Aorta (tissue), 5 donors: Measurements from ENCODE around the gene CCL14. TPM values are rescaled to one million over a fixed set of nuclear protein-coding genes. Genes with fewer than 3 reads are reported as not detected.

ENCODE experiments used
- ATAC-seq: fragments of 200-7000 bp; cut with Tn5 transposase; one replicate; pipeline ENCODE4 v1.9.1; 2022; ENCODE audit warnings: moderate library complexity; ENCODE audit not compliant: low FRiP score
- DNase-seq, 2 donors: peaks; one replicate each; pipeline ENCODE4 v3.0.0-alpha.2; 2020
- H3K27ac ChIP-seq, 2 donors: one replicate each; pipeline ENCODE4 v1.5.1; 2013; ENCODE audit warnings: low read length in 2 of 2, mild to moderate bottlenecking in 2 of 2, moderate library complexity in 2 of 2, control low read depth in 1 of 2, inconsistent platforms in 1 of 2, low read depth in 1 of 2
- H3K27me3 ChIP-seq, 2 donors: one replicate each; pipeline ENCODE4 v1.6.1; 2013; ENCODE audit warnings: control low read depth in 1 of 2, low read length in 1 of 2, mild to moderate bottlenecking in 1 of 2, moderate library complexity in 1 of 2; ENCODE audit not compliant: insufficient read depth in 2 of 2, control insufficient read depth in 1 of 2
- H3K36me3 ChIP-seq, 2 donors: one replicate each; pipeline ENCODE4 v1.6.1; 2013; ENCODE audit warnings: control low read depth in 1 of 2, low read length in 1 of 2, mild to moderate bottlenecking in 1 of 2; ENCODE audit not compliant: insufficient read depth in 2 of 2, control insufficient read depth in 1 of 2
- H3K4me1 ChIP-seq, 2 donors: one replicate each; pipeline ENCODE4 v1.6.1; 2013; ENCODE audit warnings: low read length in 2 of 2, control low read depth in 1 of 2, mild to moderate bottlenecking in 1 of 2, moderate library complexity in 1 of 2; ENCODE audit not compliant: insufficient read depth in 2 of 2, control insufficient read depth in 1 of 2
- H3K4me3 ChIP-seq, 2 donors: one replicate each; pipeline ENCODE4 v1.5.1; 2013; ENCODE audit warnings: low read length in 2 of 2, control low read depth in 1 of 2, mild to moderate bottlenecking in 1 of 2
- H3K9me3 ChIP-seq: one replicate; pipeline ENCODE4 v1.6.1; 2013; ENCODE audit warnings: mild to moderate bottlenecking, low read length; ENCODE audit not compliant: control insufficient read depth
- WGBS, 2 donors: extraction: QIAGEN DNeasy Blood & Tissue Kit; methylation state at CpG; one replicate each; pipeline ENCODE4 v1.1.7; 2013; 5-methylcytosine and 5-hydroxymethylcytosine counted together
- intact Hi-C, 2 donors: fragments of 100-400 bp; cut with DNase I; formaldehyde crosslinking; loops; one replicate each; pipeline versions ENCODE4 v1.14.2 to v1.15.0; 2022
- polyA plus RNA-seq, 2 donors: library from polyadenylated mRNA; stranded (reverse); fragments of 200-250 nt; gene quantifications; one replicate each; pipeline ENCODE4 v1.2.3, GENCODE V29; 2013
- total RNA-seq, 2 donors: library from RNA; stranded (reverse); fragmentation: NEBNext Ultra II Directional; extraction: Animal tissue kit (Norgen Biotek cat#: 25700); gene quantifications; one replicate each; pipeline ENCODE4 v1.2.1, GENCODE V29; 2021
- donor health status: healthy with polysubstance abuse.
- donor health status: Bipolar disorder and iron deficiency.
- donor health status: DM: no; HTN: no; CAD: no.
- donor health status: DM: no; HTN: no; CAD: no.
- donor health status: DM: yes; HTN: yes; CAD: no.

The CCL14 gene
- total and polyA plus RNA-seq, 4 donors, result 4.0 to 224 (median 72.5) TPM

GRCh38 chr17:35968520-35969054, 17.9 kb downstream of the CCL14 start:
- intact Hi-C loops, result loop anchor here (10.0 kb wide), 2 partner anchors 176 to 516 kb away; partner anchors contain the start of gene ZNHIT3 (in 2 of the 2)
- Histone ChIP-seq H3K4me3 (no peak overlapping the region), H3K9me3 (no peaks in the 10 kb centered on the region), H3K27me3 (no peaks in the 10 kb centered on the region), H3K4me1 (no peaks in the 10 kb centered on the region), H3K36me3 (no peaks in the 10 kb centered on the region), H3K27ac (no peak overlapping the region)
- ATAC-seq, result no peak
- WGBS, 2 donors, result 80 to 81% methylated on average over 10 of the region's 10 CpGs
- DNase-seq, result no peak

DNA sequence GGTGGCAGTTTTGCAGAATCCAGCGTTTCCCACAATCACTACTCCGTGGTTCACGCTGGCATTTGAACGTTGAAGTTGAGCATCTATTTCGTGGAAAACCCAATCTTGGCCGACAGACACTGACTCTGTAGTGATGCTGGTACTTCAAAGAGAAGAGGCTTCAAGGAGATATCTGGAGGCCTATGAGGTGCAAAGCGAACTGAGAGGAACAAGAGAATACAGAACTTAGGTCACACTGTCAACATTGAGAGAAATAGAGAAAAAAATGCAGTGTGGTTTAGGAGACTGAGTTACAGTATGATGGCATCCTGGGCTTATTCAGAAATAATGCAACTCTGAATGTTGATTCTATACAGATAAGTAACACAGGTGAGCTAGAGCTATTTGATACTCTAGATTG, 21.3 kb downstream of the CCL14 start:
- intact Hi-C loops, result loop anchor here (10.0 kb wide), 2 partner anchors 180 to 520 kb away; partner anchors contain the start of gene ZNHIT3 (in 2 of the 2)
- WGBS, 2 donors, result 89 to 90% methylated on average over 7 of the region's 7 CpGs

GRCh38 chr17:35963663-35964062, 22.9 kb downstream of the CCL14 start:
- H3K27me3 ChIP-seq, result no peaks in the 10 kb centered on the region
- WGBS, 2 donors, result 67% methylated on average over 6 of the region's 6 CpGs
- ATAC-seq, result no peak
- H3K9me3 ChIP-seq, result no peaks in the 10 kb centered on the region
- no peak overlapping the region for H3K27ac ChIP-seq
- no peaks in the 10 kb centered on the region for H3K4me1 ChIP-seq
- DNase-seq, result no peak
- intact Hi-C loops, result loop anchor here (10.0 kb wide), 2 partner anchors 181 to 521 kb away; partner anchors contain the start of gene ZNHIT3 (in 2 of the 2)
- no peak overlapping the region for H3K4me3 ChIP-seq
- no peaks in the 10 kb centered on the region for H3K36me3 ChIP-seq

More for the DNA sequence above, 21.3 kb downstream of the CCL14 start:
- no peaks in the 10 kb centered on the region for H3K9me3 ChIP-seq
- no peak for DNase-seq
- no peaks in the 10 kb centered on the region for H3K27me3 ChIP-seq
- no peak overlapping the region for H3K27ac ChIP-seq
- no peaks in the 10 kb centered on the region for H3K4me1 ChIP-seq
- H3K4me3 ChIP-seq, result no peak overlapping the region
- no peak for ATAC-seq
- no peaks in the 10 kb centered on the region for H3K36me3 ChIP-seq

DNA sequence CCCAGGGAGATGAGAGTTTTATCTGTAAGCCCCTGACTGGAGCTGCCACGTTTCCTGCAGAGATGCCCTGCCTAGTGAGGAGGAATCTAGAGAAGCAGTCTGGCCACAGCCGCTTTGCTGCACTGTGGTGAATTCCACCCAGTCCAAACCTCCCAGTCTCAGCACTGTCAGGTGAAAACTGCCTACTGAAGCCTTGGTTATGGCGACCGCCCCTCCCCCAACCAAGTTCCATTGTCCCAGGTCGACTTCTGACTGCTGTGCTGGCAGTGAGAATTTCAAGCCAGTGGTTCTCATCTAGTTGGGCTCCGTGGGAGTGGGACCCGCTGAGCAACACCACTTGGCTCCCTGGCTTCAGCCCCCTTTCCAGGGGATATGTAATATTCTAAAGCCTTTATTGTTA, 32.8 kb downstream of the CCL14 start:
- no peaks in the 10 kb centered on the region for H3K4me1 ChIP-seq
- ATAC-seq (no peak), DNase-seq (no peak)
- no peaks in the 10 kb centered on the region for H3K27me3 ChIP-seq
- no peaks in the 10 kb centered on the region for H3K9me3 ChIP-seq
- no peaks in the 10 kb centered on the region for H3K36me3 ChIP-seq
- intact Hi-C loops, result loop anchor here in 1 of 2 donors (10.0 kb wide), 1 partner anchor 51 kb away; the partner anchor contains the start of gene CCL15
- H3K27ac ChIP-seq, result no peak overlapping the region
- H3K4me3 ChIP-seq, result no peak overlapping the region
- WGBS, 2 donors, result 52 to 56% methylated on average over 7 of the region's 7 CpGs

- no peaks in the 10 kb centered on the region for H3K27me3 ChIP-seq
- no peaks in the 10 kb centered on the region for H3K9me3 ChIP-seq
- no peak for ATAC-seq
- no peaks in the 10 kb centered on the region for H3K36me3 ChIP-seq
- H3K4me3 ChIP-seq, result no peak overlapping the region
- H3K4me1 ChIP-seq, result no peaks in the 10 kb centered on the region
- no peak overlapping the region for H3K27ac ChIP-seq
- no peak for DNase-seq
- WGBS, 2 donors, result 67 to 72% methylated on average over 3 of the region's 3 CpGs
- intact Hi-C loops, result no loop called here
These were observed 37.1 kb downstream of the CCL14 start for GRCh38 chr17:35949401-35949800.

DNA sequence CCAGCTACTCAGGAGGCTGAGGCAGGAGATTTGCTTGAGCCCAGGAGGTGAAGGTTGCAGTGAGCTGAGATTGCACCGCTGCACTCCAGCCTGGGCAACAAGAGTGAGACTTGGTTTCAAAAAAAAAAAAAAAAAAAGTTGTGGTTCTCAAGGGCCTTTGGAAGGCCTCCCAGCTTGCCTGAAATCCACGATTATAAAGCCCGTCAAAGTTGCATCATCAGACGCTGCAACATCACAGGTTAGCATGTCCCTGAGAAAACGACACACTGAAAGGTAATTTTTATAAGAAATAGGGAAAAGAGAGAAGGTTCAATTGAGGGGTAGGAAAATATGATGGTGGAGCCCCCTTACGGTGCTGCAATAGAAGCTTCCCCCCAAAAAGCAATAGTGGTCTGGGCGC, 38.4 kb downstream of the CCL14 start:
- ATAC-seq (no peak), DNase-seq (no peak)
- no peak overlapping the region for H3K4me3 ChIP-seq
- no peaks in the 10 kb centered on the region for H3K27me3 ChIP-seq
- WGBS, 2 donors, result 92 to 93% methylated on average over 7 of the region's 7 CpGs
- no peaks in the 10 kb centered on the region for H3K4me1 ChIP-seq
- no peak overlapping the region for H3K27ac ChIP-seq
- no peaks in the 10 kb centered on the region for H3K36me3 ChIP-seq
- intact Hi-C loops, result no loop called here
- H3K9me3 ChIP-seq, result no peaks in the 10 kb centered on the region

DNA sequence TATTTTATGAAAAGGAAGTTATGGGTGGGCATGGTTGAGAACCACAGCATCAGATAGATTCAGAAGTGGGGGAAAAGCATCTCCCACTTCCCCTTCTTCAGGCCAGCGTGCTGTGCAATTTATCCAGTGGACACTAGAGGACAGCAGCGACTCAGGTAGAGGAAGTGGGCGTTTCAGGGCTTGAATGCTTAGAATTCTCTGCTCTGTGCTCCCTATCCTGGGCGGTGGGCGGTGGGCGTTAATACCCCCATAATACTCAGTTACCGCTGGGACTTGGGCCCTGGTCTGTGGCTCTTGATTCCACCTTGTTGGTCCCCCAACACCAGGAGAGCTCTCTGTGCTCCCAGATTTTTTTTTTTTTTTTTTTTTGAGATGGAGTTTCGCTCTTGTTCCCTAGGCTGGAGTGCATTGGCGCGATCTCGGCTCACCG, 39.4 kb downstream of the CCL14 start:
- 26 to 32% methylated on average over 12 of the region's 12 CpGs for WGBS, 2 donors
- Histone ChIP-seq H3K27ac (no peak overlapping the region), H3K4me3 (no peak overlapping the region), H3K4me1 (no peaks in the 10 kb centered on the region), H3K9me3 (no peaks in the 10 kb centered on the region), H3K36me3 (no peaks in the 10 kb centered on the region), H3K27me3 (no peaks in the 10 kb centered on the region)
- intact Hi-C loops, result no loop called here
- ATAC-seq (no peak), DNase-seq (no peak)

DNA sequence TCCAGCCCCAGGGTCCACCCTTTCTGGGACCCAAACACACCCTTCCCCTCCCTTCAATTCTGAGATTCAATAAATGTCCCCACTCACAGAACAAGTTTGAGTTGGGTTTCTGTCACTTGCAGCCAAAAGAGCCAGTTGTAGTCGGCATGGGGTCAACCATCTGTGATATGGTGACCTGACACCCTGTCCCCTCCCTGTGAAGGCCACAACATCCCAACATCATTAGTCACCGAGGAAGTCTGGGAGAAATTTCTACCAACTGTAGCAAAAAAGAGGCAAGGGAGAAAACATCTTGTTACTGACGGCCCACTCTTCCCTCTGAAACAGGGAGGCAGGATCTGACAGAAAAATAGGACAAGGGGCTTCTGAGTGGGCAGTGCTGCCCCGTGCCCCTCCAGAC, 42.4 kb downstream of the CCL14 start:
- 75 to 83% methylated on average over 4 of the region's 4 CpGs for WGBS, 2 donors

DNA sequence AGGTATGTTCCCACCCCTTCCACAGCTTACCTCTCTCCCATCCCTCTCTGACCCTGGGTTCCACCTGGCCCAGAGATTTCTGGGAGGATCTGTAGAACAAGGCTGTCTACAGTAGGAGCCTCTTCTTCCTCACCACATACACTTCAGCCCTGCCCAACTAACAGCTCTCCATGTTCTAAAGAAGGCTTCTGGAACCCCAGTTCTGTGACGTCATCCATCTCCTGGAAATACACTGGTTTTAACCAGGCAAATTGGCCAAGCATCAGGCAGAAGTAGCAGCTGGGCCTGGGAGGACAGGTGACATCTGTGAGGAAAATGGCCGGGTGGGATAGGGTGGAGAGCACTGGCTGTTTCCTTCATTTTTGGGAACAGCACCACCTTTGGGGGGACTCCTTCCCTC, 43.0 kb downstream of the CCL14 start, which contains the start of gene LYZL6:
TSS of gene LYZL6 (minus strand) at position 177 of the 400 bp plus-strand sequence. CDS start 4,357 bp downstream, outside the sequence.
- ATAC-seq (no peak), DNase-seq (no peak)
- WGBS, 2 donors, result 70 to 71% methylated on average over 2 of the region's 2 CpGs
- no peaks in the 10 kb centered on the region for H3K36me3 ChIP-seq
- no peaks in the 10 kb centered on the region for H3K9me3 ChIP-seq
- no peak within 1 kb of the TSS for H3K27ac ChIP-seq
- intact Hi-C loops, result no loop called here
- no peaks in the 10 kb centered on the region for H3K27me3 ChIP-seq
- no peak within 1 kb of the TSS for H3K4me3 ChIP-seq
- no peaks in the 10 kb centered on the region for H3K4me1 ChIP-seq

More for the DNA sequence above, 42.4 kb downstream of the CCL14 start:
- Histone ChIP-seq H3K9me3 (no peaks in the 10 kb centered on the region), H3K27ac (no peak overlapping the region), H3K27me3 (no peaks in the 10 kb centered on the region), H3K4me1 (no peaks in the 10 kb centered on the region), H3K36me3 (no peaks in the 10 kb centered on the region), H3K4me3 (no peak overlapping the region)
- DNase-seq (no peak), ATAC-seq (no peak)
- intact Hi-C loops, result no loop called here
